Cardiac muscle cell (in vitro differentiated cells and primary cell): ENCODE measurements around the gene FRMD3. TPM values are rescaled to one million over a fixed set of nuclear protein-coding genes. Genes with fewer than 3 reads are reported as not detected.

Experiments
- DNase-seq, 2 donors: peaks; one replicate each; pipeline versions ENCODE4 v3.0.0 to v3.0.0-alpha.2; 2010 to 2017; ENCODE audit warnings: low read depth in 1 of 2, low spot score in 1 of 2
- H3K27ac ChIP-seq: fragments of 200-600 bp; sonication (generic); 2 replicates; pipeline ENCODE4 v1.5.1; 2016
- H3K27me3 ChIP-seq: fragments of 200-600 bp; sonication (generic); 2 replicates; pipeline ENCODE4 v1.6.0; 2016; ENCODE audit warnings: control low read depth
- H3K36me3 ChIP-seq: fragments of 200-600 bp; sonication (generic); 2 replicates; pipeline ENCODE4 v1.5.1; 2016; ENCODE audit warnings: control low read depth
- H3K4me1 ChIP-seq: fragments of 200-600 bp; sonication (generic); 2 replicates; pipeline ENCODE4 v1.8.1; 2017; ENCODE audit warnings: low read depth, mild to moderate bottlenecking, mixed run types
- H3K4me3 ChIP-seq: fragments of 200-600 bp; sonication (generic); 2 replicates; pipeline ENCODE4 v1.5.1; 2016; ENCODE audit warnings: mild to moderate bottlenecking
- H3K9me3 ChIP-seq: fragments of 200-600 bp; sonication (generic); 2 replicates; pipeline ENCODE4 v1.5.1; 2017; ENCODE audit warnings: low read depth, mild to moderate bottlenecking, control low read depth
- CTCF ChIP-seq: IDR thresholded peaks from 2 replicates; pipeline ENCODE4 v1.5.1; 2012; ENCODE audit warnings: low read depth, mild to moderate bottlenecking, low read length
- polyA plus RNA-seq: library from polyadenylated mRNA; unstranded; fragments of >200 nt; fragmentation: Nextera tagmentation; extraction: Ambion mirVana; gene quantifications from 2 replicates; pipeline ENCODE4 v1.2.1, GENCODE V29; 2016
- total RNA-seq: library from RNA; depleted of rRNA; stranded (reverse); fragments of >200 nt; gene quantifications from 2 replicates; pipeline ENCODE4 v1.2.3, GENCODE V29; 2016

FRMD3 gene
- total and polyA plus RNA-seq, 2 experiments from 2014 or later = 61.5 to 66.4 TPM

DNA sequence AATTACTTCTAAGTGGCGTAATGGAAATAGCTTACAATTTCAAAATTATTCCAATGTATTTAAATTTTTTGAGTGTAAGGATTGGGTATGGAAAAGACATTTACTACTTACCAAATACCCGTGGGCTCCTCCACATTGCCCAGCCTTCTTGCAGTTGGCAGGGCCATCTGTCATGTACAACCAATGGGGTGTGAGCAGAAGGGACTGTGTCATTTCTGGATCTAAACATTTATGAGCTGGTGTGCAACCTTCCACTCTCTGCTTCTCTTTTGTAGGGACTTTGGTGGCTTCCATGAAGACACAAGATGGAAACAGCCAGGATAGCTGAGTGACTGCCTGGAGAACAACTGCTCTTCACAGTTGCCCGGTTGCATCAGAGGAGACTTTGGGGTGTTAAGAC lies 40.8 kb downstream of the FRMD3 start:
- H3K27ac ChIP-seq = no peak overlapping the region
- no peak for TF ChIP-seq CTCF
- H3K4me1 ChIP-seq = no peaks in the 10 kb centered on the region
- H3K9me3 ChIP-seq = no peaks in the 10 kb centered on the region
- H3K36me3 ChIP-seq = no peaks in the 10 kb centered on the region
- no peak for DNase-seq
- no peak overlapping the region for H3K4me3 ChIP-seq
- H3K27me3 ChIP-seq = no peaks in the 10 kb centered on the region

- Histone ChIP-seq H3K9me3 (no peaks in the 10 kb centered on the region), H3K4me1 (no peaks in the 10 kb centered on the region), H3K36me3 (no peaks in the 10 kb centered on the region), H3K4me3 (no peak overlapping the region), H3K27ac (no peak overlapping the region), H3K27me3 (no peaks in the 10 kb centered on the region)
- DNase-seq = no peak
- no peak for TF ChIP-seq CTCF
Measured at GRCh38 chr9:83491995-83492394, 46.2 kb downstream of the FRMD3 start.

DNA sequence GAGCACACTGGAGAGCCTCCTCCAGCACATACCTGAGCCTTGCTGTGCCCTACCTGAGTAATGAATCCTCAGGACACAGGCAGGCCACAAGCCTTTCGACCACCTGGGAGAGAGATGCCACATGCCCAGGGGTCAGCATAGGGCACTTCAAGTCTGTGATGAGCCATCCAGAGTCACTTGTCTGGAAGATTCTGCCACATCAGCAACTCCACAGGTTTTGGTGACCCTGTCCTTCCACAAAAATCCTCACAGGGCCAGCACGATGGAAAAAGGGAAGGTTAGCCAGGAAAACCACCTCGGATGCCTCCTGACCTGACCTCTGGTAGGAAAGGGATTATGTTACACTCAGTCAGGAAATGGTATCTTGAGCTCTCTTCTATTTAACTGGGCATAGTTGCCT lies 46.8 kb downstream of the FRMD3 start:
- no peaks in the 10 kb centered on the region for H3K27me3 ChIP-seq
- no peak for TF ChIP-seq CTCF
- no peaks in the 10 kb centered on the region for H3K9me3 ChIP-seq
- no peaks in the 10 kb centered on the region for H3K4me1 ChIP-seq
- no peak overlapping the region for H3K4me3 ChIP-seq
- no peaks in the 10 kb centered on the region for H3K36me3 ChIP-seq
- no peak for DNase-seq
- H3K27ac ChIP-seq = no peak overlapping the region

DNA sequence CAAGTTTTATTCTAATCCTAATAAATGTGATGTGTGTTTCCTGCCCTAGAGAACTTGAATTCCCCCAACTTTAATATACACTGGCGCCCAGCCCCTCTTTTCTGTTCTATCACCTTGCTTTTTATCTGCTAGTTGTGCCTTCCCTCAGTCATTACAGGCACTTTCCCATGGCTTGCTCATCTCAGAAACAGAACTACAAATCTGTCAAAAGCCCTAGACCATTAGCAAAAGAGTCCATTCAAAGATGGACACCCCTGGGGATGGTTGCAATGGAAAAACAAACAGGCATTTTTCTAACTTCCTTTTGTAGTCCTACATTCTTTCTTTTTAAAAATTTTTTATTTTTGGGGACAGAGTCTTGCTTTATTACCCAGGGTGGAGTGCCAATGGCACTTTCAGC lies 48.2 kb downstream of the FRMD3 start:
- no peaks in the 10 kb centered on the region for H3K27me3 ChIP-seq
- no peaks in the 10 kb centered on the region for H3K4me1 ChIP-seq
- no peak for DNase-seq
- H3K36me3 ChIP-seq = no peaks in the 10 kb centered on the region
- no peak for TF ChIP-seq CTCF
- H3K27ac ChIP-seq = no peak overlapping the region
- H3K9me3 ChIP-seq = no peaks in the 10 kb centered on the region
- H3K4me3 ChIP-seq = no peak overlapping the region

- Histone ChIP-seq H3K9me3 (no peaks in the 10 kb centered on the region), H3K36me3 (no peaks in the 10 kb centered on the region), H3K27me3 (no peaks in the 10 kb centered on the region), H3K4me3 (no peak overlapping the region), H3K27ac (no peak overlapping the region), H3K4me1 (no peaks in the 10 kb centered on the region)
- no peak for TF ChIP-seq CTCF
- DNase-seq = no peak
Measured at GRCh38 chr9:83484990-83485389, 53.2 kb downstream of the FRMD3 start.

DNA sequence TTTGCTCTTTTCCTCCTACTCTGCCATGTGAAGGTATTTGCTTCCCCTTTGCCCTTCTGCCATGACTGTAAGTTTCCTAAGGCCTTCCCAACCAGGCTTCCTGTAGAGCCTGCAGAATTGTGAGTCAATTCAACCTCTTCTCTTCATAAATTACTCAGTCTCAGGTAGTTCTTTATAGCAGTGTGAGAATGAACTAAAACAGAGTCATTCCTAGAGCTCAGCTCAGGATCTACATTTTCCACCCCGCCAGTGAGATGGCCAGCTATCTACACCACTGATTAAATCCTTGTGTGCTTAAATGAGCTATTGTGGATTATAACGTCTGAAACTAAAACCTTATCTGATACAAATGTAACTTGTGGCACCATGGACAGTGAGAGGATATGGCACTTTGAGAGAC lies 55.0 kb downstream of the FRMD3 start:
- no peak for TF ChIP-seq CTCF
- H3K9me3 ChIP-seq = no peaks in the 10 kb centered on the region
- no peaks in the 10 kb centered on the region for H3K27me3 ChIP-seq
- H3K36me3 ChIP-seq = no peaks in the 10 kb centered on the region
- H3K27ac ChIP-seq = no peak overlapping the region
- no peak for DNase-seq
- no peaks in the 10 kb centered on the region for H3K4me1 ChIP-seq
- H3K4me3 ChIP-seq = no peak overlapping the region
